Caco-2 (cell line): ENCODE data around the gene STAM. TPM values are rescaled to one million over a fixed set of nuclear protein-coding genes. Genes with fewer than 3 reads are reported as not detected.

ENCODE experiments used
- BruUV-seq: library from RNA; stranded (reverse); fragments of 400-500 nt; replicated peaks from 2 replicates; lab custom pipeline; 2021; lab: Mats Ljungman, UMichigan
- CTCF ChIA-PET: fragments of 300-600 bp; sonication (Branson Sonifier 250); formaldehyde crosslinking; loops from one replicate; lab custom pipeline; 2022; ENCODE audit warnings: antibody characterized with exemption; lab: Charles Lee
- POLR2A ChIA-PET: fragments of 300-600 bp; sonication (Branson Sonifier 250); formaldehyde crosslinking; loops from one replicate; lab custom pipeline; 2022; ENCODE audit warnings: antibody characterized with exemption; lab: Charles Lee
- DNase-seq, 2 experiments: peaks; one replicate each; pipeline versions ENCODE4 v3.0.0 to v3.0.0-alpha.2; 2020 to 2022
- H3K27me3 ChIP-seq: replicated peaks from 2 replicates; pipeline ENCODE4 v1.6.0; 2011; ENCODE audit warnings: low read length; ENCODE audit not compliant: control insufficient read depth, insufficient read depth
- H3K36me3 ChIP-seq: 2 replicates; pipeline ENCODE4 v1.5.1; 2011; ENCODE audit warnings: low read length; ENCODE audit not compliant: control insufficient read depth, insufficient read depth
- H3K4me1 ChIP-seq: fragments of 250-450 bp; sonication (Bioruptor Pico); 2 replicates; pipeline ENCODE4 v1.5.1; 2020; ENCODE audit warnings: mild to moderate bottlenecking
- H3K4me3 ChIP-seq: 2 replicates; pipeline ENCODE4 v1.5.1; 2011; ENCODE audit warnings: low read depth, mild to moderate bottlenecking, control low read depth, low read length
- H3K9me3 ChIP-seq: fragments of 250-450 bp; sonication (Bioruptor Pico); 2 replicates; pipeline ENCODE4 v1.5.1; 2020; ENCODE audit warnings: mild to moderate bottlenecking, moderate library complexity
- H3K27ac Mint-ChIP-seq: one replicate; pipeline ENCODE4 v1.8.0; 2022; ENCODE audit warnings: mixed read lengths; ENCODE audit not compliant: unreplicated experiment
- H3K27me3 Mint-ChIP-seq: one replicate; pipeline ENCODE4 v1.8.0; 2022; ENCODE audit warnings: mixed read lengths; ENCODE audit not compliant: insufficient read depth, unreplicated experiment
- H3K36me3 Mint-ChIP-seq: one replicate; pipeline ENCODE4 v1.8.0; 2022; ENCODE audit warnings: mild to moderate bottlenecking, mixed read lengths; ENCODE audit not compliant: insufficient read depth, unreplicated experiment
- H3K4me1 Mint-ChIP-seq: one replicate; pipeline ENCODE4 v1.8.0; 2022; ENCODE audit warnings: low read depth, mixed read lengths; ENCODE audit not compliant: unreplicated experiment
- H3K4me3 Mint-ChIP-seq: one replicate; pipeline ENCODE4 v1.8.0; 2022; ENCODE audit warnings: mild to moderate bottlenecking, moderate library complexity, mixed read lengths; ENCODE audit not compliant: unreplicated experiment
- H3K9me3 Mint-ChIP-seq: one replicate; pipeline ENCODE4 v1.8.0; 2022; ENCODE audit warnings: mixed read lengths; ENCODE audit not compliant: unreplicated experiment
- intact Hi-C: fragments of 100-400 bp; cut with micrococcal nuclease; formaldehyde crosslinking; loops from one replicate; pipeline ENCODE4 v1.10.0; 2022; ENCODE audit not compliant: unreplicated experiment
- total RNA-seq: library from RNA; stranded (reverse); gene quantifications from 2 replicates; pipeline ENCODE4 v1.2.3, GENCODE V29; 2022
- TF ChIP-seq, protein P1 (sequence below), 2 experiments: fragments of 200-600 bp in 1 of 2; IDR thresholded peaks; 1 replicate in 1 of 2; 2 replicates in 1 of 2; pipeline versions ENCODE4 v1.5.1 to v1.8.0; 2011 to 2022; ENCODE audit warnings: antibody characterized with exemption in 1 of 2, control low read depth in 1 of 2, inconsistent platforms in 1 of 2, low read depth in 1 of 2, low read length in 1 of 2, mild to moderate bottlenecking in 1 of 2, moderate library complexity in 1 of 2; ENCODE audit not compliant: insufficient read depth in 1 of 2, severe bottlenecking in 1 of 2, unreplicated experiment in 1 of 2

STAM gene
- total RNA-seq, 1 experiment from 2014 or later = 51.9 TPM

DNA sequence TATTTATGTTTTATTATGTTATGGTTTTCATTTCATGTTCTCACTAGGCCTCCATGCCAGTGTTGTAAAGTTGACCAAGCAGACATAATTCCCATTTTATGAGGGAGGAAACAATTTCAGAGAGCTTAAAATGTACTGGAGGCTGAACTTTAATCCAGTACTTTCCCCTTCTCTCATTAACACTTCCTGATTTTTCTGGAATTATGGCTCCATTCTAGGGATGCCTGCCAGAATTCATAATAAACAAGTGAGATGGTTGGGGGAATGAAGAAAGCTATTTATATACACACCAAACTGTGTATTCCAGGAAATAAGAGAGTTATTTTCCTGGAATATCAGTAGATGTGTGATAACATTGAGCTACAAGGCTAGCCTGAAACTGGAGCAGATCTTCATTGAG, 114.9 kb downstream of the STAM start:
- H3K4me3 Mint-ChIP-seq = no peak overlapping the region
- Histone ChIP-seq H3K4me1 (0 out of 2 replicates have a peak, but pooled peaks cover 3% of the 10 kb centered on the region), H3K9me3 (no peaks in the 10 kb centered on the region), H3K36me3 (no peaks in the 10 kb centered on the region), H3K4me3 (no peak overlapping the region), H3K27me3 (no peaks in the 10 kb centered on the region)
- H3K4me1 Mint-ChIP-seq = peaks cover 6% of the 10 kb centered on the region
- DNase-seq = no peak
- no peaks in the 10 kb centered on the region for H3K9me3 Mint-ChIP-seq
- no peaks in the 10 kb centered on the region for H3K36me3 Mint-ChIP-seq
- no peak overlapping the region for H3K27ac Mint-ChIP-seq
- BruUV-seq = no TSS peak
- TF ChIP-seq, protein P1, sequence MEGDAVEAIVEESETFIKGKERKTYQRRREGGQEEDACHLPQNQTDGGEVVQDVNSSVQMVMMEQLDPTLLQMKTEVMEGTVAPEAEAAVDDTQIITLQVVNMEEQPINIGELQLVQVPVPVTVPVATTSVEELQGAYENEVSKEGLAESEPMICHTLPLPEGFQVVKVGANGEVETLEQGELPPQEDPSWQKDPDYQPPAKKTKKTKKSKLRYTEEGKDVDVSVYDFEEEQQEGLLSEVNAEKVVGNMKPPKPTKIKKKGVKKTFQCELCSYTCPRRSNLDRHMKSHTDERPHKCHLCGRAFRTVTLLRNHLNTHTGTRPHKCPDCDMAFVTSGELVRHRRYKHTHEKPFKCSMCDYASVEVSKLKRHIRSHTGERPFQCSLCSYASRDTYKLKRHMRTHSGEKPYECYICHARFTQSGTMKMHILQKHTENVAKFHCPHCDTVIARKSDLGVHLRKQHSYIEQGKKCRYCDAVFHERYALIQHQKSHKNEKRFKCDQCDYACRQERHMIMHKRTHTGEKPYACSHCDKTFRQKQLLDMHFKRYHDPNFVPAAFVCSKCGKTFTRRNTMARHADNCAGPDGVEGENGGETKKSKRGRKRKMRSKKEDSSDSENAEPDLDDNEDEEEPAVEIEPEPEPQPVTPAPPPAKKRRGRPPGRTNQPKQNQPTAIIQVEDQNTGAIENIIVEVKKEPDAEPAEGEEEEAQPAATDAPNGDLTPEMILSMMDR (IDR thresholded peaks at IDR 0.05; ENCODE audit: insufficient read depth in 1 of 2, low read depth in 1 of 2, low read length in 1 of 2, severe bottlenecking in 1 of 2, unreplicated experiment in 1 of 2) = no peak
- intact Hi-C loops = no loop called here
- POLR2A ChIA-PET = no interaction called here
- H3K27me3 Mint-ChIP-seq = no peaks in the 10 kb centered on the region
- CTCF ChIA-PET = no interaction called here

DNA sequence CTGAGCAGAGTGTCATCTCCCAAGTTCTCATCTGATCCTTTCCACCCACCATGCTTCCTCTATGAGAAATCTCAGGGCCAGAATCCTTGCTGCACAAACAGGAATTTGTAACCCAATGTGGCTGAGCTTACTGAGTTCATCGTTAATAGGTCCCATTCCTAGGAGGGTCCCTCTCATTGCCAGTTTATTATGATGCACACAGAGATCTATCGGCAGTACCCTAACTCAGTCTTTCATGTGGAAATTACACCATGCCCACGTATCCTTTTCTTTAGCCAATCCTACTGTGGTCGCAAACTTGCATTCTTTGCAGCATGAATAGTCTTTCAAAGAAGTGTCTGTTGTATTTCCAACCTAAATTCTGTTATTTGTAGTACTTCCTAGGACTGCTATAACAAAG, 120.2 kb downstream of the STAM start:
- Histone ChIP-seq H3K36me3 (no peaks in the 10 kb centered on the region), H3K4me3 (no peak overlapping the region), H3K4me1 (no peaks in the 10 kb centered on the region), H3K27me3 (no peaks in the 10 kb centered on the region), H3K9me3 (no peaks in the 10 kb centered on the region)
- Mint-ChIP-seq H3K4me1 (peaks cover 12% of the 10 kb centered on the region), H3K27me3 (no peaks in the 10 kb centered on the region), H3K9me3 (no peaks in the 10 kb centered on the region), H3K36me3 (no peaks in the 10 kb centered on the region), H3K4me3 (no peak overlapping the region), H3K27ac (no peak overlapping the region)
- TF ChIP-seq, protein P1 (IDR thresholded peaks at IDR 0.05; ENCODE audit: insufficient read depth in 1 of 2, low read depth in 1 of 2, low read length in 1 of 2, severe bottlenecking in 1 of 2, unreplicated experiment in 1 of 2) = no peak
- no peak for DNase-seq
- ChIA-PET POLR2A (no interaction called here), CTCF (no interaction called here)
- BruUV-seq = no TSS peak
- intact Hi-C loops = no loop called here

DNA sequence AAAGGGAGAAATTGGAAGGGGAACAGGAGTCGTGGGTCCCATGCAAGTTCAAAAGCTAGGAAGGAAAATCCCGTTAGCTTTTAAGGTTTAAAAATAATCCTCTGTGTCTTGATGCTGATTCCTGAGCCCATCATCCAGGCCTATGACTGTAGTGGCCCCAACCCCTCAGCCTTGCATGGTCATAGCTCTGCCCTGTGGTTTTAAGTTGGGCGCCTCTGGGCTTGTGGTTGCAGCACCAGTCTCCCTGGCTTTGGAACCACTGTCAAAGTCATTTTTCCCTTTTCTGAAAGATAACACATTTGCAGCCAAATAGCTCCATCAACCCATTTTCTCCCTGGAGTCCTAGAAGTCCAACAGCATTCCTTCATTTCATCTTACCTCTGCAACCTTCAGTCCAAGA, 121.7 kb downstream of the STAM start:
- TF ChIP-seq, protein P1 (IDR thresholded peaks at IDR 0.05; ENCODE audit: insufficient read depth in 1 of 2, low read depth in 1 of 2, low read length in 1 of 2, severe bottlenecking in 1 of 2, unreplicated experiment in 1 of 2) = no peak
- no TSS peak for BruUV-seq
- Mint-ChIP-seq H3K4me1 (peaks cover 14% of the 10 kb centered on the region), H3K27ac (no peak overlapping the region), H3K36me3 (no peaks in the 10 kb centered on the region), H3K4me3 (no peak overlapping the region), H3K27me3 (no peaks in the 10 kb centered on the region), H3K9me3 (no peaks in the 10 kb centered on the region)
- intact Hi-C loops = no loop called here
- no peaks in the 10 kb centered on the region for H3K27me3 ChIP-seq
- H3K4me3 ChIP-seq = no peak overlapping the region
- ChIA-PET POLR2A (no interaction called here), CTCF (interaction anchor here (0.6 kb wide), 1 partner anchor 30 kb away, joined by 4 read pairs; no protein-coding TSS in a partner anchor)
- H3K4me1 ChIP-seq = no peaks in the 10 kb centered on the region
- H3K36me3 ChIP-seq = no peaks in the 10 kb centered on the region
- H3K9me3 ChIP-seq = no peaks in the 10 kb centered on the region
- no peak for DNase-seq

Other genes with a start within 250 kb of the STAM start
- gene ST8SIA6, start 189.6 kb upstream of the STAM start, total RNA-seq = 0.16 TPM in 1 of 2 replicates, not detected in the other
- gene HACD1, start 26.8 kb upstream of the STAM start, total RNA-seq = 37.2 and 47.8 TPM in 2 replicates
- gene TMEM236, start 108.0 kb downstream of the STAM start, total RNA-seq = 0.60 and 0.64 TPM in 2 replicates
- 0.05 TPM in 2 replicates for gene MRC1, start 165.2 kb downstream of the STAM start, total RNA-seq